Stimulated activated CD4-positive, alpha-beta T cell treated with anti-CD3 and anti-CD28 coated beads, Interleukin-2, amount 100 ng/mL, for 4 hours (primary cell): Measurements from ENCODE around the gene FAM13C.

ENCODE experiments used
- DNase-seq: peaks from one replicate; pipeline ENCODE4 v3.0.0-alpha.2; 2020; ENCODE audit warnings: low read depth

The FAM13C gene

DNA sequence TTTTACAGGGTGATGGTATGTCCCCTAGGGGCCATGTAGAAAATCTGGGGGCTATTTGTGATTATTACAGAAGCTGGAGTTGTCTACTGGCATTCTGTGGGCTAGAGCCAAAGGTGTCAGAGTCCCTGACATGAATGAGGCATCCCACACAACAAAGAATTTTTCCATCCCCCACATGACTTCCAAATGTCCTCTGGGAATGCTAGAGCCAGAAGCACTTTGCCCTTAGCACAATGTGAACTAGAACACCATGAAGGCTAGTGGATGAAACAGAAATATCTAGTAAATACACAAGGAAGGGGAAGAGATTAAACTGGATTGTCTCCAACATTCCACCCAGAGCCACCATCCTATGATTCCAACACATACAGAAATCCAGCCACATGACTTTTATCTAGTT is 46.9 kb downstream of the FAM13C start:
- no peak for DNase-seq

GRCh38 chr10:59314268-59314667 is 48.1 kb downstream of the FAM13C start:
- no peak for DNase-seq

- no peak for DNase-seq
Measured at GRCh38 chr10:59312247-59312646, 50.1 kb downstream of the FAM13C start.

DNA sequence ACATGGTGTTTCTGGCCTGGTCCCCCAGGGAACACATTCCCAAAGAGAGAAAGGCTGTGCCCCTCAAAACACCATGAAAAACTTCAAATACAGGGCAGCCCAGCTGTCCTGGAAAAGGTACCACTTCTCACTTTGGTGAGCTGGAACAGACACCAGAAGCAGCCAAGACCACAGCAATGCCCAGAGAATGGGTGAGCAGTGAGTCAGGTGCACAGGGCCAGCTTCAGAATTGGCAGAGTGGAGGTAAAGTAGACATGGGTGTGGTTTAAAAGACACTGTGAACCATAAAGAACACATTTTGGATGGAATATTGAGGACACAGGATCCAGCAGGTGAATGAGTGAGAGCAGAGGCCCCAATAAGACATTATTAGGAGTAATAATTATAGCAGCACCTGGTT is 51.3 kb downstream of the FAM13C start:
- DNase-seq: no peak

DNA sequence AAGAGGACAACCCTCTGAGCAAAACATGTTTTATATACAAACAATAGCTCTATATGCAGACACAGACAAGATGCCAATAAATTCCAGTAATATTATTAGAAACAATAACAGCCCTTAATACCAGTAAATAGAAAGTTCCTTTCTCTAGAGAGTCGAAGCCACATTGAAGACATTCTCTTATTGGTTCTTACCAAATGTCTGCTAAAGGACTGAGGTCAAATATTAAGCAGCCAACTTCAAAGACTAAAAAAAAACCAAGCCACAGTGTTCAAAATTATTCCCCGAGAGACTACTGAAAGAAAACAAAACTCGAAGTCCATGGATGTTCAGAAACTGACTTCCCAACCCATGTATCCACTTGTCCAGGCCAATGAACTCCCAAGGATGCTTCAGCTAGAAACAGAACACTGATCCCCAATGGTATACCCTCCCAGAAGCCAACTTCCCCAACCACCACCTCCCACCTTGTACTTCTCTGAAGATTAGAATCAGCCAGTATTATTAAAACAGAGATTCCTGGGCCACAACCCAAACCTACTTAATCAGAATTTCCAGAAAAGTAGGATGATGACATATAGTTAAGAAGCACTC is 51.9 kb downstream of the FAM13C start:
- no peak for DNase-seq

- no peak for DNase-seq
Measured at GRCh38 chr10:59304521-59305097, 57.7 kb downstream of the FAM13C start.

- no peak for DNase-seq
Measured at GRCh38 chr10:59303018-59303417, 59.3 kb downstream of the FAM13C start.

DNA sequence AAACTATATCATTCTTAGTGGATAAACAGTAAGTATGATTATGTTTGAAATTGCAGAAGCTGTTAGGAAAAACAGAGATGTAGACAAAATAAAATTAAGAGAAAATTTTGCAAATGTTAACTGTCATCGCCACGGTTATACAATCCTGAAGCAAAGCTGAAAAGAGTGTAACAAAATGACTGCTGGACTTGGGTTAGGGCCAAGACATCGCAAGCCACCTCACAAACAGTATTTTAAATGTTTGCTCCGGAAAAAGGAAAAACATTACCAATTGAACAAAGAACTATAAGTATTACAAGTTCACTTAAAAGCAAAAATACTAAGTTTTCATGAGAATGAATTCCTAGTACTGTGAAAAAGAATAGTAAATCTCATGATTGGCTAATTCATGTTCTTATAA is 60.0 kb downstream of the FAM13C start:
- no peak for DNase-seq

- no peak for DNase-seq
Measured at GRCh38 chr10:59301067-59301754, 61.1 kb downstream of the FAM13C start.

- DNase-seq: no peak
Measured at GRCh38 chr10:59300386-59300785, 62.0 kb downstream of the FAM13C start.

GRCh38 chr10:59299933-59300332 is 62.4 kb downstream of the FAM13C start:
- no peak for DNase-seq

DNA sequence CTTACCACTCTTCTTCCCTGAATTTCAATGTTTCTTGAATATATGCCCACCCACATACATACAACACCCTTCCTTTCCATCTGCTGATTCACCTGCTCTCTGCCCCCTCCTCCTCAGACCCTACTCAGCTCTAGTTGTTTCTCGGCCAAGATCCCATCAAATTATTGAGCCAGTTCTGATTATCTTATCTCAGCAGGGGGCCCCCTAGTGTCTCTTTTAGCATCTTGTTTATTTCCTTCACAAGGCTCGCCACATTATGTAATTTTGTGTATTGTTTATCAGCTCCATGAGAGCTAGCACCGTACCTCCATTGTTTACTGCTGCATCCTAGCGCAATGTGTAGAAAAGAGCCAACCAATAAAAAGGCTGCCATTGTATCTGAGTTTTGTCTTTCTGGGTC is 71.9 kb downstream of the FAM13C start:
- DNase-seq: no peak

DNA sequence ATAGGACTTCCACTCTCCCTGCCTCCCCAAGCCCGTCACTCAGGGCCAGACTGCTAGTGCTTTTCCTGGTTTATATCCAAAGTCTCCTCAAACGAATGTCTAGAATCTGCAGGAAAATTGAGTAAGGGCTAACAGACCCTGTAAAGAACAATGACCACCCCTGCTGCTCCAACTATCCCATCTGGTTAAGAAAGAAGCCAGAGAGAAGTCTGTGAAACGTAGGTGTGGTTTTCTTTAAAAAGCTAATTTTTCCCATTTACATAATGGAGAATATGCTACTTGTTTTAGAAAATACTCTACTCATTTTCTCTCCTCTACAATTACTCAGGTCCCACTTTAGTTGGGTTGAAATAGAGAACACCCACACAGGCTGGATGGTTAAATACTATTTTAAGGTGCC is 72.5 kb downstream of the FAM13C start:
- no peak for DNase-seq

DNA sequence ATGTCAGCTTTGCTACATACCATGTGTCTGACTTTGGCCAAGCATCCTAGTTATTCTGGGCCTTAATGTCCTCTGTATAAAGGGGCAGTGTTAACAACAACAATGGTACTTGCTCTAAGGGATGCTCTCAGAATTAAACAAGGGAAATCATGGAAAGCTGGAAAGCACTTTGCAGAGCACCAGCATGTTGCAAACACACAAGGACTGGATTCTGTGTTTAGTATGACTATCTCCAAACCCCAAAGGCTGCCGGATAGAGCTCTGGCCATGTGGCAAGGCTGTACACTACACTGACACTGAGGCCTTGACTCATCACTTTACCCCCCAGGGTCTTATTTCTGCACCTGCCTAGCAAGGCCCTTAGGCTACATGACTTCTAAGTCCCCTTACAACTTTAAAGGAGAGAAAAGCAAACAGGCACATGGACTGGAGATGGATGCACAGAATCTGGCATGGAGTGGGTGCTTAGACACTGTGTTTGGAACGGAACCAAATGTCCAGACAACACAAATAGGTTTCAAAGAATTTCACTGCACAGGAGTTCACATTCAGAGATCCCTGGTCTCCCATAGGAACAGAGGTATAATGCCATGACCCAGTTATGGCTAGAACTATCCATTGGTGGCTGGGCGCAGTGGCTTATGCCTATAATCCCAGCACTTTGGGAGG is 74.6 kb downstream of the FAM13C start:
- DNase-seq: no peak

GRCh38 chr10:59285848-59286247 is 76.5 kb downstream of the FAM13C start:
- DNase-seq: no peak

- no peak for DNase-seq
Measured at GRCh38 chr10:59285073-59285472, 77.3 kb downstream of the FAM13C start.

GRCh38 chr10:59284118-59284975 is 78.0 kb downstream of the FAM13C start:
- DNase-seq: no peak

GRCh38 chr10:59283456-59284091 is 78.8 kb downstream of the FAM13C start:
- no peak for DNase-seq

- no peak for DNase-seq
Measured at GRCh38 chr10:59281861-59282260, 80.5 kb downstream of the FAM13C start.

DNA sequence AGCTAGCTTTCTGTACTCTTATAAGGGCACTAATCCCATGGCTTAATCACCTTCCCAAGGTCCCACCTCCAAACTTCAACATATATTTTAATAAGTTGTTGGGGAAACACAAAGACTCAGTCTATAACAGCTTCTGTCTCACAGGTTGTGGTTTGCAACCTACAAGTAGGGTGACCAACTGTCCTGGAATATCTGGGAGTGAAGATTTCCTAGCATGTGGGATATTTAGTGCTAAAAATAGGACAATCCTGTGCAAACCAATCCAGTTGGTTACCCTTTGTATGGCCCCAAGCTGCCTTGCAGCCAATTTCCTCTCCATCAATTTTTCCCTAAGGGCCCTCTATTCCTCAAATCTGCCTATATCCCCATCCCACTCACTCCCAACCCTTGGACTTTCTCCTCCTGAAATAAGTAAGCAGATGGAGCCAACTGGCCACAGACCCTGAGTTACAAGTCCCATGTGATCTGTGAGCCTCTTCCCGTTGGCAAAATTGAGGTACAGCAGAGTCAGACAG is 82.3 kb downstream of the FAM13C start:
- DNase-seq: no peak

- no peak for DNase-seq
Measured at GRCh38 chr10:59279476-59279875, 82.9 kb downstream of the FAM13C start.

GRCh38 chr10:59276919-59277318 is 85.4 kb downstream of the FAM13C start:
- DNase-seq: no peak
